GM21723 (cell line): ENCODE data around the gene HCAR3.
"Not testable (repeated sequence)": the region's sequence is repeated elsewhere in the genome, so short reads cannot be mapped to it uniquely, and the experiment has no call there.

ENCODE experiments used
- ATAC-seq: cut with Tn5 transposase; IDR thresholded peaks from one replicate; pipeline ENCODE4 v1.9.1; 2021; ENCODE audit warnings: mild to moderate bottlenecking, moderate library complexity; ENCODE audit not compliant: unreplicated experiment

The HCAR3 gene

GRCh38 chr12:122724641-122725243, 8.1 kb upstream of the HCAR3 start:
- ATAC-seq, result no peak

DNA sequence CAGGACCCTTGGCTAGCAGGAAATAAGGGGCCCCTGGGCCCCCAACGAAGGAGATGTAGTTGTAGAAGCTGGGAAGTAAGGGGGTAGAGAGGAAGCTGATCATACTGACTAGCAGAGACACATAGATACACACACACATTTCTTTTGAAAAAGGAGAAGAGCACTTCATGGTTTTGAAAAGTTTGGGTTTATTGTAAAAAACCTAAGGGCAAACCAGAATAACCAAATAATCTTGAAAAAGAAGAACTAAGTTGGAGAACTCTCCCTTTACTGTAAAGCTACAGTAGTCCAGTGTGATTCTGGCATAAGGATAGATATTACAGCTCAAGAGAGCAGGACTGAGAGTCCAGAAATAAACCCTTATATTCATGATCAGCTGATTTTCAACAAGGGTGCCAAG, 5.8 kb upstream of the HCAR3 start:
- ATAC-seq, result no peak

DNA sequence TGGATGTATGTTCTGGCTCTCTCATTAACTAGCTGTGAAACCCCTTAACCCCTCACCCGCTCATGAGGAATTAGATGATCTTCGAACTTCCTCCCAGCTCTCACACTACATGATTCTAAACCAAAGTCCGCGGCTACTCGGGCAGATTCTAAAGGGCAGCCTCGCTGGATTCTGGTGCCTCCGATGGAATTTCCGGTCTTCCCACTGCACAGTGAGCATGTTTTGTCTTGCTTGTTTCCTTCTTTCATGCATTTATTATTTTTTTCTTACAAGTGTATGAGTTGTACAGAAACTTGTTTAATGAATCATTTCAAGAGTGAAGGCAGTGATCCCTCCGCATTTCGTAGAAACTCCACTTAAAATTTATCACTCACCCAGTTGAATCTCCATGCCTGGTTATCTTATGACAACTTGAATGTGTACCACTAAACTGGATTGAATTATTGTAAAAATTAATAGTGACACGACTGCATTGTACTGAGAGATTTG, 4.5 kb upstream of the HCAR3 start:
- no peak for ATAC-seq

- not testable (repeated sequence) for ATAC-seq
These were observed 1.4 kb downstream of the HCAR3 start for GRCh38 chr12:122715211-122715610.

GRCh38 chr12:122713491-122714188, 3.0 kb downstream of the HCAR3 start:
- not testable (repeated sequence) for ATAC-seq

DNA sequence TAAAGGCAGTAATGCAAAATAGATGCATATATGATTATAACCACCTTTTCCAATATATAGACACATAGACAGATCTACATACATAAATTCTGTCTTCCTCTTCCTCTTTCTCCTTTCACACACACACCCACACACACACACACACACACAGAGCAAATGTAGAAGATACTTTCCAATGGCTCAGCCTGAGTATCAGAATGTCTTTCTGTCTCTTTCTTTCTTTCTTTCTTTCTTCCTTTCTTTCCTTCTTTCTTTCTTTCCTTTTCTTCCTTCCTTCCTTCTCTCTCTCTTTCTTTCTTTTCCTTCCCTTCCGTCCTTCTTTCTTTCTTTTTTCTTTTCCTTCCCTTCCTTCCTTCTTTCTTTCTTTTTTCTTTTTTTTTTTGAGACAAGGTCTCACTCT, 5.3 kb downstream of the HCAR3 start:
- not testable (repeated sequence) for ATAC-seq

DNA sequence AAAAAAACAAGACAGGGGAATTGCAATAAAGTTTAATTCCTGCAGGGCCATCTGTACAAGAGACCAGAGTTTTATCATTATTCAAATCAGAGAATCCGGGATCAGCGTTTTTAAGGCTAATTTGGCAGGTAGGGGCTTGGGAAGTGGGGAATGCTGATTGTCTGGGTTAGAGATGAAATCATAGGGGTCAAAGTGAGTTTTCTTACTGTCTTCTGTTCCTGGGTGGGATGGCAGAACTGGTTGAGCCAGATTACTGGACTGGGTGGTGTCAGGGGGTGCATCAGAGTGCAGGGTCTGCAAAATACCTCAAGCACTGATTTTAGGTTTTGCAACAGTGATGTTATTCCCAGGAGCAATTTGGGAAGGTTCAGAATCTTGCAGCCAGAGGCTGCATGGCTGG, 6.3 kb downstream of the HCAR3 start:
- not testable (repeated sequence) for ATAC-seq

DNA sequence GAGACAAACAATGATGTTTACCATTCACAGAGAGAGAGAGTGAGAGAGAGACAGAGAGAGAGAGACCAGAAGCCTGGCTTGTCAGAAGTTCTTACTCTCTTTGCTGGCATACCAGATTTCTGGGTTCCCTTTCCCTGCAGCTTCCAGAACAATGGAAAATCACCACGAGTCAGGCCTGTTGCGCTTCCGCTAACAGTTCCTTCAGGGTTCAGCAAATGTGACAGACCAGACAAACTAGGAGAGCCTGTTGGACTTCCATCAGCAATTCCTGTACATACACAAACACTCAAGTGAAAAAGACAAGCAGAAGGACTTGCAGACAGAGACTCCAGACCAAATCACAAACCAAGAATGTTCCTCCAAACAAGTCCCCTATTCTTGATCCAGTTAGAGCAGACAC, 7.3 kb downstream of the HCAR3 start:
- not testable (repeated sequence) for ATAC-seq

DNA sequence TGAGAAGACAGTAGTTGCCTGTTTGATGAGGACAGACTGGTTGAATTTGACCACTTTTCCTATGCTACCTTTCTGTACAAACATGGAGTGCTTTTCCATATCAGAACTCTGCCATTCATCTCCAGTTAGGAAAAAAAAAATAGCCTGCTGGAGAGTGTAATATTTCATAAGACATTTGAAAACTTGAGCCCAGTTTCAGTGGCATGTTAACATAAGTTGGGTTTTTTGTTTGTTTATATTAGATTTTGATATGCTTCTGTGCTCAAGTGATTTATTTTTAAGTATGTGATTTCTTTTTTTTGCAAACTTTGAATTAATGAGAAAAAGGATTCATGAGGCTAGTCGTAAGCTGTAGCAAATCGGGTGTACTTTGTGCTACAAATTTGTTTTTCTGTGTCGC, 12.8 kb downstream of the HCAR3 start:
- ATAC-seq, result not testable (repeated sequence)

DNA sequence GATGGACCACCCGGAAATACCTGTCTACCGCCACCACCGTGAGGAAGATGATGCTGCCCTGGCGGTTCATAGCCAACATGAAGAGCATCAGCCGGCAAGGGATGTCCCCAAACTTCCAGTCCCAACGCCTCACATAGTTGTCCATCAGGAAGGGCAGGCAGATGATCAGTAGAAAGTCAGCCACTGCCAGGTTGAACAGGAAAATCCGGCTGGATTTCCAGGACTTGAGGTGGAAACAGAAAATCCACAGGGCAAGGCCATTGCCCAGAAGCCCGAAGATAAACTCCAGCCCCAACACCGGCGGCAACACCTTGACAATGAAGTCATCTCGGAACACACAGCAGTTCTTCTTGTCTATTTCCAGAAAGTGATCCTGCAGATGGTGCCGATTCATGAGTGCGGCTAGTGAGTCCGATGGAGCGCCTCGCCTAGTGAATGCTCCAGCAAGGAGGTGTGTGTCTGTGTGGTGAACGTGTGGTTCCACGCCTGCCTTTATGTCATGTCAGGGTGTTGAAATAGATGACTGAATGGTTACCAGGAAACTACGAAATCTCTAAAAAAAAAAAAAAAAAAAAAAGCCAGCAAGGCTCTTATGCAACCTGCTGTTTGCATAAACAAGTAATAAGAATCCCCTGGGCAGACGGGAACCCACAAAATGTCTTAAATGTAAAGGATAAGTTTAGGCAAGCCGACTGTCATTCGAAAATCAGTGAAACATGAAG, 13.6 kb downstream of the HCAR3 start, which contains the start of gene HCAR2:
Gene HCAR2, minus strand, starts transcription at position 468 of the 722 bp plus-strand sequence. Its CDS starts 74 bp downstream, at position 394.
- ATAC-seq, result not testable (repeated sequence)

- not testable (repeated sequence) for ATAC-seq
These were observed 15.1 kb downstream of the HCAR3 start for GRCh38 chr12:122701481-122701880.

DNA sequence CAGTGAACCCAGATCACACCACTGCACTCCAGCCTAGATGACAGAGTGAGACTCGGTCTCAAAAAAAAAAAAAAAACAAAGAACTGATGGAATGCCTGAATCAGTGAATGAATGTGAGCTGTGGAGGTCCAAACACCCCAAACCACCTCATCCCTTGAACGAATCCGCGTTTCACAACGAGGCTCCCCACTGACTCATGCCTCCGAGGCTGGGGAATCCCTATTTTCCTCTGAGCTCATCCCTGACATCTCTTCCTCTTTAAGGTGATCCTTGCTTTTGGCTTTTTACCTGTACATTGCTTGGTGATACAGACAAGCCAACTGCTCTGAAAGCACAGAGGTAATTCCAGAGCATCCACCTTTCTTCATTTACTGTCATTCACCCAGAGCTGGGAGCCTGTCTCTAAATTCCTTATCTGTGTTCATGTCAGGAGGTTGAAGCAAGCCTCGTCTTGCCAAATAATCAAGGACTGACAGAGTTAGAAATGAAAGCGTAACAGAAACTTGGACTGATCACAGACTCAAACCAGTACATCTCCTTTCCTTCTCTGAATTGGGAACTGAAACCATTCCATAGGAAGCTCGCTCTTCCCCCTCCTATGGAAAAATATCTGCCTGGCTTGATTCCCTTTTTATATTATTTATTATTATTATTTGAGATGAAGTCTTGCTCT, 16.4 kb downstream of the HCAR3 start:
- not testable (repeated sequence) for ATAC-seq

DNA sequence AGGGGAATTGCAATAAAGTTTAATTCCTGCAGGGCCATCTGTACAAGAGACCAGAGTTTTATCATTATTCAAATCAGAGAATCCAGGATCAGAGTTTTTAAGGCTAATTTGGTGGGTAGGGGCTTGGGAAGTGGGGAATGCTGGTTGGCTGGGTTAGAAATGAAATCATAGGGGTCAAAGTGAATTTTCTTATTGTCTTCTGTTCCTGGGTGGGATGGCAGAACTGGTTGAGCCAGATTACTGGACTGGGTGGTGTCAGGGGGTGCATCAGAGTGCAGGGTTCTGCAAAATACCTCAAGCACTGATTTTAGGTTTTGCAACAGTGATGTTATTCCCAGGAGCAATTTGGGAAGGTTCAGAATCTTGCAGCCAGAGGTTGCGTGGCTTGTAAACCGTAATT, 19.7 kb downstream of the HCAR3 start:
- ATAC-seq, result not testable (repeated sequence)

DNA sequence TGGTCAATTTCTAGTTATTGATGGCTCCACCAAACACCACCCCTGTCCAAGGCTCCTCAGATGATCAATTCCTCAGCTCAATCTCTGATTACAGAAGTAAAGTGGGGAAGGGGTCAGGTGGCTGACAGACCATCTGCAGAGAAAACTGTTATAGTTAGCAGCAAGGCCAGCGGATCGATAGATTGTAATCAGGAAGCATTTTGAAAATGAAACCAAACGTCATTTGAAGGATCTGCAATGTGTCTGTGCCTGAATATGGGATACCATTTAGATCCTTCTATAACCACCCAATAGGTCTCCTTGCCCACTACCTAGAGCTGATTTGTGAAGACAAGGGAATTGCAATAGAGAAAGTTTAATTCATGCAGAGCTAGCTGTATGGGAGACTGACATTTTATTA, 25.0 kb downstream of the HCAR3 start:
- ATAC-seq, result no peak

- ATAC-seq, result no peak
These were observed 28.3 kb downstream of the HCAR3 start for GRCh38 chr12:122688291-122688690.

DNA sequence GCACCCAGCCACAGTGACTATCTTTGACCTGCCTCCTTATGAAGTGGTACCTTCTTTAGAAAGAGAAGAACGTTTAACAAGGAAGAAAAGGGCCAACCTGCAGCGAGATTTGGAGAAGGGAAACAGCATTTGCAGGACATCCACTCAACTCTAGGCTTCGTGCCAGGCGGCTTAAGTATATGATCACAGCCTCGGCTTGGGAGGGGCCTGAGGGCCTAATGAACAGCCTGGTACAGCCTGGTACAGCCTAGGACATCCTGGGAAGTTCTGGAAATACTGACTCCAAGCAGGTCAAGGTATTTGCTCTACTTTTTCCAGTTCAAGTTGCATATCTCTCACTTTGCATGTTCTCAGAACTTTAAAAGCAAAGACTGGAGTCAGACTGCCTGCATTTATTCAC, 29.5 kb downstream of the HCAR3 start:
- no peak for ATAC-seq

DNA sequence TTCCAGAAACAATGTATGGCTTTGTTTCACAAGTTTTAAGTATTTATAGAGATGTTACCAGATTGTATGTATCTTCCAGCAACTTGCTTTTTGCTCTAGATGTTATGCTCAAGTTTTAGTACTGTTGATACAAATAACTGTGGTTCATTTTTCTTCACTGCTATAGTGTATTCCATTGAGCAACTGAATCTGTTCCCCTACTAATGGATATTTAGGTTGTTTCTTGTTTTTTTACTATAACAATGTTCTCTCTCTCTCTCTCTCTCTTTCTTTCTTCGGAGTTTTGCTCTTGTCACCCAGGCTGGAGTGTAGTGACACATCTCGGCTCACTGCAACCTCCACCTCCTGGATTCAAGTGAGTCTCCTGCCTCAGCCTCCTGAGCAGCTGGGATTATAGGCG, 30.1 kb downstream of the HCAR3 start:
- no peak for ATAC-seq

- no peak for ATAC-seq
These were observed 32.3 kb downstream of the HCAR3 start for GRCh38 chr12:122684297-122684813.

GRCh38 chr12:122681814-122682213, 34.8 kb downstream of the HCAR3 start:
- no peak for ATAC-seq

GRCh38 chr12:122680989-122681388, 35.6 kb downstream of the HCAR3 start:
- not testable (repeated sequence) for ATAC-seq

DNA sequence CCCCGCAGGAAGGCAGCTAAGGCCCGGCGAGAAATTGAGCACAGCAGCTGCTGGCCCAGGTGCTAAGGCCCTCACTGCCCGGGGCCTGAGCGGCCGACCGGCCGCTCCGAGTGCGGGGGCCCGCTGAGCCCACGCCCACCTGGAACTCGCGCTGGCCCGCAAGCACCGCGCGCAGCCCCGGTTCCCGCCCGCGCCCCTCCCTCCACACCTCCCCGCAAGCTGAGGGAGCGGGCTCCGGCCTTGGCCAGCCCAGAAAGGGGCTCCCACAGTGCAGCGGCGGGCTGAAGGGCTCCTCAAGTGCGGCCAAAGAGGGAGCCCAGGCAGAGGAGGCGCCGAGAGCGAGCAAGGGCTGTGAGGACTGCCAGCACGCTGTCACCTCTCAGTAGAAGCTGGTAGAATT, 39.8 kb downstream of the HCAR3 start:
- ATAC-seq, result not testable (repeated sequence)
